Liver (tissue), 9 donors: ENCODE results near the gene SNCAIP. TPM values are rescaled to one million over a fixed set of nuclear protein-coding genes. Genes with fewer than 3 reads are reported as not detected.

Source experiments
- DNase-seq: peaks from one replicate; pipeline ENCODE4 v3.0.0-alpha.2; 2017; ENCODE audit warnings: low spot score
- H3K27ac ChIP-seq, 2 donors: one replicate each; pipeline ENCODE4 v1.7.0; 2013; ENCODE audit warnings: inconsistent platforms in 2 of 2, low read length in 2 of 2, control low read depth in 1 of 2, low read depth in 1 of 2, mild to moderate bottlenecking in 1 of 2
- H3K27me3 ChIP-seq, 4 donors: one replicate each; pipeline versions ENCODE4 v1.6.1 to v1.7.0; 2013; ENCODE audit warnings: low read length in 3 of 4, inconsistent platforms in 1 of 4, mild to moderate bottlenecking in 1 of 4, moderate library complexity in 1 of 4; ENCODE audit not compliant: control insufficient read depth in 4 of 4, insufficient read depth in 4 of 4
- H3K36me3 ChIP-seq, 4 donors: one replicate each; pipeline versions ENCODE4 v1.6.1 to v1.7.0; 2013; ENCODE audit warnings: low read length in 3 of 4, mild to moderate bottlenecking in 3 of 4, low read depth in 1 of 4, moderate library complexity in 1 of 4; ENCODE audit not compliant: control insufficient read depth in 4 of 4, insufficient read depth in 3 of 4
- H3K4me1 ChIP-seq, 4 donors: one replicate each; pipeline versions ENCODE4 v1.6.1 to v1.7.0; 2013; ENCODE audit warnings: low read length in 3 of 4, mild to moderate bottlenecking in 3 of 4, moderate library complexity in 1 of 4; ENCODE audit not compliant: control insufficient read depth in 4 of 4, insufficient read depth in 4 of 4
- H3K4me3 ChIP-seq, 3 donors: one replicate each; pipeline versions ENCODE4 v1.6.1 to v1.7.0; 2013; ENCODE audit warnings: low read length in 3 of 3, control low read depth in 1 of 3, low read depth in 1 of 3, mild to moderate bottlenecking in 1 of 3
- H3K9ac ChIP-seq, 2 donors: one replicate each; pipeline ENCODE4 v1.7.0; 2013; ENCODE audit warnings: low read length in 2 of 2, mild to moderate bottlenecking in 2 of 2, moderate library complexity in 2 of 2, control low read depth in 1 of 2, low read depth in 1 of 2
- H3K9me3 ChIP-seq, 4 donors: one replicate each; pipeline versions ENCODE4 v1.6.1 to v1.7.0; 2013; ENCODE audit warnings: low read length in 3 of 4; ENCODE audit not compliant: control insufficient read depth in 4 of 4
- ATF3 ChIP-seq: IDR thresholded peaks from 2 replicates; pipeline ENCODE4 v1.6.1; 2016; ENCODE audit warnings: antibody characterized with exemption
- EGR1 ChIP-seq, 2 donors: IDR thresholded peaks; 2 replicates each; pipeline ENCODE4 v1.6.1; 2016 to 2018; ENCODE audit warnings: antibody characterized with exemption in 2 of 2, low read depth in 2 of 2
- FOXA1 ChIP-seq: IDR thresholded peaks from 2 replicates; pipeline ENCODE4 v1.6.1; 2016; ENCODE audit warnings: antibody characterized with exemption
- FOXA2 ChIP-seq: IDR thresholded peaks from 2 replicates; pipeline ENCODE4 v1.6.1; 2016; ENCODE audit warnings: antibody characterized with exemption
- GABPA ChIP-seq, 2 donors: IDR thresholded peaks in 1 of 2; conservative IDR thresholded peaks in 1 of 2; 2 replicates each; pipeline ENCODE4 v1.6.1; 2016; ENCODE audit warnings: antibody characterized with exemption in 2 of 2, mild to moderate bottlenecking in 1 of 2, moderate library complexity in 1 of 2
- HNF4A ChIP-seq, 2 donors: conservative IDR thresholded peaks; 2 replicates each; pipeline ENCODE4 v1.6.1; 2016; ENCODE audit warnings: antibody characterized with exemption in 2 of 2, mild to moderate bottlenecking in 2 of 2
- HNF4G ChIP-seq: IDR thresholded peaks from 2 replicates; pipeline ENCODE4 v1.6.1; 2016; ENCODE audit warnings: antibody characterized with exemption
- JUND ChIP-seq, 2 donors: IDR thresholded peaks; 2 replicates each; pipeline ENCODE4 v1.6.1; 2016; ENCODE audit warnings: antibody characterized with exemption in 2 of 2
- NR2F2 ChIP-seq: IDR thresholded peaks from 2 replicates; pipeline ENCODE4 v1.6.1; 2016; ENCODE audit warnings: antibody characterized with exemption
- RAD21 ChIP-seq, 2 donors: IDR thresholded peaks; 2 replicates each; pipeline ENCODE4 v1.6.1; 2016; ENCODE audit warnings: antibody characterized with exemption in 2 of 2, mild to moderate bottlenecking in 2 of 2
- SP1 ChIP-seq: IDR thresholded peaks from 2 replicates; pipeline ENCODE4 v1.6.1; 2018; ENCODE audit warnings: antibody characterized with exemption, mild to moderate bottlenecking
- YY1 ChIP-seq: IDR thresholded peaks from 2 replicates; pipeline ENCODE4 v1.6.1; 2016; ENCODE audit warnings: antibody characterized with exemption, mild to moderate bottlenecking
- ZBTB33 ChIP-seq: IDR thresholded peaks from 2 replicates; pipeline ENCODE4 v1.6.1; 2016; ENCODE audit warnings: antibody characterized with exemption
- WGBS: extraction: QIAGEN DNeasy Blood & Tissue Kit; methylation state at CpG from one replicate; pipeline ENCODE4 v1.1.7; 2013; 5-methylcytosine and 5-hydroxymethylcytosine counted together
- polyA plus RNA-seq, 2 donors: library from polyadenylated mRNA; stranded (reverse) in 1 of 2; unstranded in 1 of 2; fragments of 200-250 nt in 1 of 2; fragments of >200 nt in 1 of 2; fragmentation: Nextera tagmentation in 1 of 2; extraction: Ambion mirVana in 1 of 2; gene quantifications; one replicate each; pipeline versions ENCODE4 v1.2.1 to v1.2.3, GENCODE V29; 2013 to 2015
- total RNA-seq, 2 donors: library from RNA; depleted of rRNA; stranded (reverse); fragments of >200 nt; gene quantifications; one replicate each; pipeline ENCODE4 v1.2.3, GENCODE V29; 2014
- TF ChIP-seq, protein P1 (sequence below): fragments of 150-350 bp; IDR thresholded peaks from 2 replicates; pipeline ENCODE4 v1.5.1; 2017; ENCODE audit warnings: improper control_type of control experiment, low read depth, low read length; ENCODE audit not compliant: missing input control
- TF ChIP-seq, protein P2 (sequence below): IDR thresholded peaks from 2 replicates; pipeline ENCODE4 v1.6.1; 2016; ENCODE audit warnings: antibody characterized with exemption, mild to moderate bottlenecking
- donor health status: healthy.
- donor health status: healthy.
- donor health status: healthy.
- donor health status: healthy.
- donor health status: healthy.

SNCAIP gene
- total and polyA plus RNA-seq, 4 donors: 0.17 to 2.1 (median 0.74) TPM

- TF ChIP-seq EGR1 (IDR thresholded peaks at IDR 0.05; ENCODE audit: low read depth in 2 of 2): no peak
- no peak for TF ChIP-seq HNF4A (conservative IDR thresholded peaks at IDR 0.05)
- no peak for TF ChIP-seq SP1
- TF ChIP-seq GABPA (IDR thresholded peaks at IDR 0.05 in 1 of 2, conservative IDR thresholded peaks at IDR 0.05 in 1 of 2): no peak
- no peak for TF ChIP-seq HNF4G
- TF ChIP-seq, protein P1, sequence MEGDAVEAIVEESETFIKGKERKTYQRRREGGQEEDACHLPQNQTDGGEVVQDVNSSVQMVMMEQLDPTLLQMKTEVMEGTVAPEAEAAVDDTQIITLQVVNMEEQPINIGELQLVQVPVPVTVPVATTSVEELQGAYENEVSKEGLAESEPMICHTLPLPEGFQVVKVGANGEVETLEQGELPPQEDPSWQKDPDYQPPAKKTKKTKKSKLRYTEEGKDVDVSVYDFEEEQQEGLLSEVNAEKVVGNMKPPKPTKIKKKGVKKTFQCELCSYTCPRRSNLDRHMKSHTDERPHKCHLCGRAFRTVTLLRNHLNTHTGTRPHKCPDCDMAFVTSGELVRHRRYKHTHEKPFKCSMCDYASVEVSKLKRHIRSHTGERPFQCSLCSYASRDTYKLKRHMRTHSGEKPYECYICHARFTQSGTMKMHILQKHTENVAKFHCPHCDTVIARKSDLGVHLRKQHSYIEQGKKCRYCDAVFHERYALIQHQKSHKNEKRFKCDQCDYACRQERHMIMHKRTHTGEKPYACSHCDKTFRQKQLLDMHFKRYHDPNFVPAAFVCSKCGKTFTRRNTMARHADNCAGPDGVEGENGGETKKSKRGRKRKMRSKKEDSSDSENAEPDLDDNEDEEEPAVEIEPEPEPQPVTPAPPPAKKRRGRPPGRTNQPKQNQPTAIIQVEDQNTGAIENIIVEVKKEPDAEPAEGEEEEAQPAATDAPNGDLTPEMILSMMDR: no peak
Observed at GRCh38 chr5:122464191-122464590, 152.2 kb downstream of the SNCAIP start (continued).

DNA sequence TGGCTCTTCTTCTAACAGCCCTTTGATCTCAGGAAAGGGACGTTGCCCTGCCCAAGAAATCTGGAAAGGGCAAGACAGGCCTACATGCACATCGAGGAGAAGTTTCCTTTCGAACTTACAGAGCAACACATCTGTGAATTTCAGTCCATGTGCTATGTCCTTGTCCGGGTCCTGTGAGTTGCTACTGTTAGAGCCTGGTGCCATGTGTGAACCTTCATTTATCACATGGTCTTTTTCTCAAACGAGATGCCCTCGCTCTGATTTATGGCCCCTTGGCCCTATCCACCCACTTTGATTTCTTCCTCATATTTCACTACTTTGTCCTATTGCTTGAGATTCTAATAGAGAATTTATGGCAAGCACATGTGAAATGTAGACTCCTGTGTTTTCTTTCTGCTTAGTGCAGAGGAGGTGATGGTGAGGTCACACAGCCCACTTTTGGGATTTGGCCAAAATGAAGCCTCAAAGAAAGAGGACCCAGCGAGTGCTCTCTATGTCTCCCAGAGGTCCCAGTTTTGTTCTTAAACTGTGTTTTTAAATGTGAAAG, 153.1 kb downstream of the SNCAIP start:
- no peak overlapping the region for H3K4me3 ChIP-seq
- 86% methylated on average over 7 of the region's 7 CpGs for WGBS
- no peaks in the 10 kb centered on the region for H3K27me3 ChIP-seq
- DNase-seq: no peak
- TF ChIP-seq FOXA1: no peak
- TF ChIP-seq EGR1 (IDR thresholded peaks at IDR 0.05; ENCODE audit: low read depth in 2 of 2): no peak
- TF ChIP-seq RAD21 (IDR thresholded peaks at IDR 0.05): no peak
- H3K27ac ChIP-seq: no peak overlapping the region
- peaks cover 0 to 3% (median 0%) of the 10 kb centered on the region in 4 donors for H3K4me1 ChIP-seq
- peaks cover 0 to 5% (median 2%) of the 10 kb centered on the region in 4 donors for H3K36me3 ChIP-seq
- H3K9me3 ChIP-seq: no peaks in the 10 kb centered on the region
- no peak overlapping the region for H3K9ac ChIP-seq

- 82% methylated on average over 4 of the region's 4 CpGs for WGBS
- H3K27ac ChIP-seq: no peak overlapping the region
- peaks cover 0 to 5% (median 2%) of the 10 kb centered on the region in 4 donors for H3K36me3 ChIP-seq
- no peak for DNase-seq
- H3K4me1 ChIP-seq: peaks cover 0 to 6% (median under 1%) of the 10 kb centered on the region in 4 donors
- TF ChIP-seq YY1 (no peak), GABPA (IDR thresholded peaks at IDR 0.05 in 1 of 2, conservative IDR thresholded peaks at IDR 0.05 in 1 of 2) (no peak), ZBTB33 (no peak), ATF3 (no peak), HNF4G (no peak), NR2F2 (no peak), HNF4A (conservative IDR thresholded peaks at IDR 0.05) (no peak), SP1 (no peak), FOXA1 (no peak), FOXA2 (no peak), EGR1 (IDR thresholded peaks at IDR 0.05; ENCODE audit: low read depth in 2 of 2) (no peak), JUND (IDR thresholded peaks at IDR 0.05) (no peak), RAD21 (IDR thresholded peaks at IDR 0.05) (no peak)
- TF ChIP-seq, protein P2, sequence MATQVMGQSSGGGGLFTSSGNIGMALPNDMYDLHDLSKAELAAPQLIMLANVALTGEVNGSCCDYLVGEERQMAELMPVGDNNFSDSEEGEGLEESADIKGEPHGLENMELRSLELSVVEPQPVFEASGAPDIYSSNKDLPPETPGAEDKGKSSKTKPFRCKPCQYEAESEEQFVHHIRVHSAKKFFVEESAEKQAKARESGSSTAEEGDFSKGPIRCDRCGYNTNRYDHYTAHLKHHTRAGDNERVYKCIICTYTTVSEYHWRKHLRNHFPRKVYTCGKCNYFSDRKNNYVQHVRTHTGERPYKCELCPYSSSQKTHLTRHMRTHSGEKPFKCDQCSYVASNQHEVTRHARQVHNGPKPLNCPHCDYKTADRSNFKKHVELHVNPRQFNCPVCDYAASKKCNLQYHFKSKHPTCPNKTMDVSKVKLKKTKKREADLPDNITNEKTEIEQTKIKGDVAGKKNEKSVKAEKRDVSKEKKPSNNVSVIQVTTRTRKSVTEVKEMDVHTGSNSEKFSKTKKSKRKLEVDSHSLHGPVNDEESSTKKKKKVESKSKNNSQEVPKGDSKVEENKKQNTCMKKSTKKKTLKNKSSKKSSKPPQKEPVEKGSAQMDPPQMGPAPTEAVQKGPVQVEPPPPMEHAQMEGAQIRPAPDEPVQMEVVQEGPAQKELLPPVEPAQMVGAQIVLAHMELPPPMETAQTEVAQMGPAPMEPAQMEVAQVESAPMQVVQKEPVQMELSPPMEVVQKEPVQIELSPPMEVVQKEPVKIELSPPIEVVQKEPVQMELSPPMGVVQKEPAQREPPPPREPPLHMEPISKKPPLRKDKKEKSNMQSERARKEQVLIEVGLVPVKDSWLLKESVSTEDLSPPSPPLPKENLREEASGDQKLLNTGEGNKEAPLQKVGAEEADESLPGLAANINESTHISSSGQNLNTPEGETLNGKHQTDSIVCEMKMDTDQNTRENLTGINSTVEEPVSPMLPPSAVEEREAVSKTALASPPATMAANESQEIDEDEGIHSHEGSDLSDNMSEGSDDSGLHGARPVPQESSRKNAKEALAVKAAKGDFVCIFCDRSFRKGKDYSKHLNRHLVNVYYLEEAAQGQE: no peak
- TF ChIP-seq, protein P1: no peak
- H3K9ac ChIP-seq: no peak overlapping the region
- H3K27me3 ChIP-seq: no peaks in the 10 kb centered on the region
- H3K4me3 ChIP-seq: no peak overlapping the region
- no peaks in the 10 kb centered on the region for H3K9me3 ChIP-seq
Observed at GRCh38 chr5:122465994-122466393, 154.0 kb downstream of the SNCAIP start.
